Vagina (tissue), 2 donors: ENCODE results near the gene CCDC188. TPM values are rescaled to one million over a fixed set of nuclear protein-coding genes. Genes with fewer than 3 reads are reported as not detected.

Source experiments
- DNase-seq, 2 donors: peaks; one replicate each; pipeline ENCODE4 v3.0.0-alpha.2; 2017; ENCODE audit errors: extremely low spot score in 2 of 2
- H3K27ac ChIP-seq: fragments of 200-600 bp; sonication (generic); one replicate; pipeline ENCODE4 v1.5.1; 2019
- H3K27me3 ChIP-seq: fragments of 200-600 bp; sonication (generic); one replicate; pipeline ENCODE4 v1.5.1; 2019
- H3K36me3 ChIP-seq, 2 donors: fragments of 200-600 bp; sonication (generic); one replicate each; pipeline ENCODE4 v1.5.1; 2017 to 2019
- H3K4me1 ChIP-seq: fragments of 200-600 bp; sonication (generic); one replicate; pipeline ENCODE4 v1.5.1; 2019
- H3K4me3 ChIP-seq, 2 donors: fragments of 200-600 bp; sonication (generic); 1 replicate in 1 of 2; 2 replicates in 1 of 2; pipeline ENCODE4 v1.5.1; 2016 to 2019
- H3K9me3 ChIP-seq: fragments of 200-600 bp; sonication (generic); one replicate; pipeline ENCODE4 v1.5.1; 2019
- POLR2A ChIP-seq, 2 donors: fragments of 450-650 bp; IDR thresholded peaks; one replicate each; pipeline ENCODE4 v1.6.1; 2017; ENCODE audit warnings: antibody characterized with exemption in 2 of 2, mild to moderate bottlenecking in 2 of 2, moderate library complexity in 2 of 2
- POLR2AphosphoS5 ChIP-seq, 2 donors: sonication (generic); formaldehyde crosslinking; IDR thresholded peaks; one replicate each; pipeline ENCODE4 v1.9.0; 2017; ENCODE audit warnings: antibody characterized with exemption in 2 of 2, mild to moderate bottlenecking in 2 of 2, low read depth in 1 of 2; ENCODE audit not compliant: insufficient read depth in 1 of 2
- intact Hi-C: fragments of 100-400 bp; cut with DNase I; formaldehyde crosslinking; loops from one replicate; pipeline ENCODE4 v1.15.1; 2023
- total RNA-seq: library from RNA; depleted of rRNA; stranded (reverse); fragments of >200 nt; gene quantifications from one replicate; pipeline ENCODE4 v1.2.3, GENCODE V29; 2016
- TF ChIP-seq, protein P1 (sequence below), 3 experiments: fragments of 450-650 bp in 2 of 3; fragments of 200-600 bp in 1 of 3; sonication (generic) in 1 of 3; IDR thresholded peaks; one replicate each; pipeline ENCODE4 v1.5.1; 2017 to 2019; ENCODE audit warnings: antibody characterized with exemption in 3 of 3, mild to moderate bottlenecking in 2 of 3, moderate library complexity in 2 of 3

Gene CCDC188
- total RNA-seq, 1 donor from 2014 or later, result not detected

DNA sequence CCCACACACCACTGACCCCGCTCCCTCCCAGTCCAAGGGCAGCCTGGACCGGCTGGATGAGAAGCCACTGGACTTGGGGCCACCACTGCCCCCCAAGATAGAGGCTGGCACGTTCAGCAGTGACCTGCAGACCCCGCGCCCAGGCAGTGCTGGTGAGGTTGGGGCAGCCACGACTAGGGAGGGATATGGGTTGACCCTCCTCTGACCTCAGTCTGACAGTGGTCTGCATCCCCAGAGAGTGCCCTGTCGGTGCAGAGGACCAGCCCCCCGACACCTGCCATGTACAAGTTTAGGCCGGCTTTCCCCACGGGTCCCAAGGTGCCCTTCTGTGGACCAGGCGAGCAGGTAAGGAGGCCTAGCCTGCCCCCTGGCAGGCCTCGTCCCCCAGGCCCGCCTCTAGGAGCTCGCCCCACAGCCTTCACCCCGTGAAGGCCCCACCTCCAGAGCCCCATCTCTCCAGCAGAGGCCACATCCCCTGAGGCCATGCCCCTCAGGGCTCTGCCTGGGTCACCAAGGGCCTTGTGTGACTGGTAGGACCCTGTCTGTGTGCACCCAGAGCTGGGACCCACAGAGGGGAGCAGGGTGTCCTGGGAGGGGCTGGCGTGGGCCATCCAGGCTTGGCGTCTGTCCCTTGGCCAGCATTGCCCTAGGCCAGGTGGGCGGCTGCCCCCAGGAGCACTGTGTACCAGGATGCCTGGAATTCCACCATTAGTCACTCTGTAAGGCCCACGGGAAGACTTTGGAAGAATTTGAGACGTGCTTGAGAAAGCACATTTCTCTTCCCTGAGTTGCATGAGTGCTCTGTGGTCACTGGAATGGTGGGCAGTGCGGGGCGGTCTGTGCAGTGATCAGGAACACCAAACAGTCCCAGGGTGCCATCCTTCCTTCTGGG lies 9.4 kb downstream of the CCDC188 start:
- H3K4me1 ChIP-seq, result peaks cover 23% of the 10 kb centered on the region
- intact Hi-C loops, result no loop called here
- no peak for DNase-seq
- no peak overlapping the region for H3K4me3 ChIP-seq
- no peaks in the 10 kb centered on the region for H3K9me3 ChIP-seq
- H3K27me3 ChIP-seq, result no peaks in the 10 kb centered on the region
- TF ChIP-seq POLR2A (IDR thresholded peaks at IDR 0.05), result no peak
- TF ChIP-seq, protein P1, sequence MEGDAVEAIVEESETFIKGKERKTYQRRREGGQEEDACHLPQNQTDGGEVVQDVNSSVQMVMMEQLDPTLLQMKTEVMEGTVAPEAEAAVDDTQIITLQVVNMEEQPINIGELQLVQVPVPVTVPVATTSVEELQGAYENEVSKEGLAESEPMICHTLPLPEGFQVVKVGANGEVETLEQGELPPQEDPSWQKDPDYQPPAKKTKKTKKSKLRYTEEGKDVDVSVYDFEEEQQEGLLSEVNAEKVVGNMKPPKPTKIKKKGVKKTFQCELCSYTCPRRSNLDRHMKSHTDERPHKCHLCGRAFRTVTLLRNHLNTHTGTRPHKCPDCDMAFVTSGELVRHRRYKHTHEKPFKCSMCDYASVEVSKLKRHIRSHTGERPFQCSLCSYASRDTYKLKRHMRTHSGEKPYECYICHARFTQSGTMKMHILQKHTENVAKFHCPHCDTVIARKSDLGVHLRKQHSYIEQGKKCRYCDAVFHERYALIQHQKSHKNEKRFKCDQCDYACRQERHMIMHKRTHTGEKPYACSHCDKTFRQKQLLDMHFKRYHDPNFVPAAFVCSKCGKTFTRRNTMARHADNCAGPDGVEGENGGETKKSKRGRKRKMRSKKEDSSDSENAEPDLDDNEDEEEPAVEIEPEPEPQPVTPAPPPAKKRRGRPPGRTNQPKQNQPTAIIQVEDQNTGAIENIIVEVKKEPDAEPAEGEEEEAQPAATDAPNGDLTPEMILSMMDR (IDR thresholded peaks at IDR 0.05), result no peak
- no peak for TF ChIP-seq POLR2AphosphoS5 (IDR thresholded peaks at IDR 0.05; ENCODE audit: insufficient read depth in 1 of 2, low read depth in 1 of 2)
- no peak overlapping the region for H3K27ac ChIP-seq
- peaks cover 0 to 23% of the 10 kb centered on the region in 2 donors for H3K36me3 ChIP-seq

GRCh38 chr22:20140521-20140964 lies 10.3 kb downstream of the CCDC188 start:
- H3K27me3 ChIP-seq, result no peaks in the 10 kb centered on the region
- TF ChIP-seq, protein P1 (IDR thresholded peaks at IDR 0.05), result no peak
- TF ChIP-seq POLR2AphosphoS5 (IDR thresholded peaks at IDR 0.05; ENCODE audit: insufficient read depth in 1 of 2, low read depth in 1 of 2), result no peak
- no peak for TF ChIP-seq POLR2A (IDR thresholded peaks at IDR 0.05)
- no peak for DNase-seq
- H3K4me3 ChIP-seq, result no peak overlapping the region
- H3K36me3 ChIP-seq, result peaks cover 0 to 23% of the 10 kb centered on the region in 2 donors
- no peak overlapping the region for H3K27ac ChIP-seq
- H3K4me1 ChIP-seq, result peaks cover 32% of the 10 kb centered on the region
- intact Hi-C loops, result no loop called here
- no peaks in the 10 kb centered on the region for H3K9me3 ChIP-seq

DNA sequence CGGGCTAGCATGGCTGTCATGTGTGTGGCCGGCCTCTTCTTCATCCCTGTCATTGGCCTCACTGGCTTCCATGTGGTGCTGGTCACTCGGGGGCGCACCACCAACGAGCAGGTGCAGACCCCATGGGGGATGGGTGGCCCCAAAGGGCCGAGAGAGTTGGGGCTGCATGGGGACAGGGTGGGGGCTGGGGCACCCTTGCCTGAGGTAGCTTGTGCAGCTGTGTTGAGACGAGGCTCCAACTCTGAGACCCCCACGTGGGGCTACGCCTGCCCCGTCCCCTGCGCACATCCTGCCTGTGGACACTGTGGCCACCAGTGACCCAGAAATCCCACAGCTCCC lies 10.8 kb downstream of the CCDC188 start:
- Histone ChIP-seq H3K9me3 (no peaks in the 10 kb centered on the region), H3K4me1 (peaks cover 36% of the 10 kb centered on the region), H3K27ac (no peak overlapping the region), H3K36me3 (peaks cover 0 to 23% of the 10 kb centered on the region in 2 donors), H3K27me3 (no peaks in the 10 kb centered on the region), H3K4me3 (no peak overlapping the region)
- intact Hi-C loops, result no loop called here
- TF ChIP-seq POLR2A (IDR thresholded peaks at IDR 0.05) (no peak), POLR2AphosphoS5 (IDR thresholded peaks at IDR 0.05; ENCODE audit: insufficient read depth in 1 of 2, low read depth in 1 of 2) (no peak)
- TF ChIP-seq, protein P1 (IDR thresholded peaks at IDR 0.05), result no peak
- no peak for DNase-seq

- TF ChIP-seq POLR2AphosphoS5 (IDR thresholded peaks at IDR 0.05; ENCODE audit: insufficient read depth in 1 of 2, low read depth in 1 of 2) (no peak), POLR2A (IDR thresholded peaks at IDR 0.05) (no peak)
- TF ChIP-seq, protein P1 (IDR thresholded peaks at IDR 0.05), result no peak
- intact Hi-C loops, result no loop called here
- H3K27me3 ChIP-seq, result no peaks in the 10 kb centered on the region
- no peak overlapping the region for H3K27ac ChIP-seq
- no peak for DNase-seq
- H3K9me3 ChIP-seq, result no peaks in the 10 kb centered on the region
- H3K36me3 ChIP-seq, result peaks cover 0 to 23% of the 10 kb centered on the region in 2 donors
- peaks cover 42% of the 10 kb centered on the region for H3K4me1 ChIP-seq
- no peak overlapping the region for H3K4me3 ChIP-seq
These were observed 11.3 kb downstream of the CCDC188 start for GRCh38 chr22:20139391-20140106.
